Nephron (organoid): ENCODE results near the gene COPS7B.

ENCODE experiments used
- H3K27ac Mint-ChIP-seq, 3 experiments: 2 replicates each; pipeline ENCODE4 v1.8.0; 2020; ENCODE audit warnings: mixed read lengths in 3 of 3, mild to moderate bottlenecking in 2 of 3, moderate library complexity in 1 of 3
- H3K27me3 Mint-ChIP-seq: 2 replicates; pipeline ENCODE4 v1.8.0; 2021; ENCODE audit warnings: low read depth, mild to moderate bottlenecking, moderate library complexity, mixed read lengths
- H3K36me3 Mint-ChIP-seq: 2 replicates; pipeline ENCODE4 v1.8.0; 2020; ENCODE audit warnings: low read depth, mixed read lengths
- H3K4me1 Mint-ChIP-seq: 2 replicates; pipeline ENCODE4 v1.8.0; 2020; ENCODE audit warnings: mixed read lengths
- H3K4me3 Mint-ChIP-seq, 3 experiments: 2 replicates each; pipeline ENCODE4 v1.8.0; 2020; ENCODE audit warnings: mild to moderate bottlenecking in 3 of 3, mixed read lengths in 3 of 3, moderate library complexity in 2 of 3
- H3K9me3 Mint-ChIP-seq: 2 replicates; pipeline ENCODE4 v1.8.0; 2020; ENCODE audit warnings: mixed read lengths
- TF ChIP-seq, protein P1 (sequence below), 3 experiments: fragments of 200-600 bp; sonication (generic); IDR thresholded peaks; one replicate each; pipeline ENCODE4 v1.5.0; 2021; ENCODE audit warnings: antibody characterized with exemption in 3 of 3; ENCODE audit not compliant: unreplicated experiment in 3 of 3

The COPS7B gene

DNA sequence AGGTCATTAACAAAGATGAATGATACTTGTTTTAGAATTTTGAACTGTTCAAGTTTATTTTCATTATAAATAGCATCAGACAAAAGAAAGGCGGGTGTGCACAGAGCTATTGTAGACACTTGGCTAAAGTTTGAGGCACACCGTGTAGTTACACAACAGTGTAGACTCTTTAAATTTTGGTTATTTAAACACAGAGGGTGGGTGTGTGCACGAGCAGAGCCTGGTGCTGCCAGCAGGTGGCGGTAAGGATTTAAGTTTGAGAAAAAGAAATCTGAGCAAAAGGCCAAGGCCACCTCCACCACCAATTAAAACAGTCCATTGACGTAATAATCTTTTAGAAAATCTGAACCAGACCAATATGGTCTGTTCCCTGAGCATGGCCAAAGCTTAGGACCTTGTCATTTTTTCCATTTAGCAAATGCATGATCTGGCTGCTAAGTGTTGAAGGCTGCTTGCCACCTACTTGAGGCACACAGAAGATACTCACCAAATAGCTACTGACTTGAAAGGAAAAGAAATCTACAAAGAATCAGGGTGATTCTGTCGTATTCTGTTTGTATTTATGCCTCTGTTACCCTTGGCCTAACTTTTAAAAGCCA lies 14.3 kb downstream of the COPS7B start:
- H3K9me3 Mint-ChIP-seq: no peaks in the 10 kb centered on the region
- no peak overlapping the region for H3K27ac Mint-ChIP-seq
- H3K27me3 Mint-ChIP-seq: no peaks in the 10 kb centered on the region
- TF ChIP-seq, protein P1, sequence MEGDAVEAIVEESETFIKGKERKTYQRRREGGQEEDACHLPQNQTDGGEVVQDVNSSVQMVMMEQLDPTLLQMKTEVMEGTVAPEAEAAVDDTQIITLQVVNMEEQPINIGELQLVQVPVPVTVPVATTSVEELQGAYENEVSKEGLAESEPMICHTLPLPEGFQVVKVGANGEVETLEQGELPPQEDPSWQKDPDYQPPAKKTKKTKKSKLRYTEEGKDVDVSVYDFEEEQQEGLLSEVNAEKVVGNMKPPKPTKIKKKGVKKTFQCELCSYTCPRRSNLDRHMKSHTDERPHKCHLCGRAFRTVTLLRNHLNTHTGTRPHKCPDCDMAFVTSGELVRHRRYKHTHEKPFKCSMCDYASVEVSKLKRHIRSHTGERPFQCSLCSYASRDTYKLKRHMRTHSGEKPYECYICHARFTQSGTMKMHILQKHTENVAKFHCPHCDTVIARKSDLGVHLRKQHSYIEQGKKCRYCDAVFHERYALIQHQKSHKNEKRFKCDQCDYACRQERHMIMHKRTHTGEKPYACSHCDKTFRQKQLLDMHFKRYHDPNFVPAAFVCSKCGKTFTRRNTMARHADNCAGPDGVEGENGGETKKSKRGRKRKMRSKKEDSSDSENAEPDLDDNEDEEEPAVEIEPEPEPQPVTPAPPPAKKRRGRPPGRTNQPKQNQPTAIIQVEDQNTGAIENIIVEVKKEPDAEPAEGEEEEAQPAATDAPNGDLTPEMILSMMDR (IDR thresholded peaks at IDR 0.05; ENCODE audit: unreplicated experiment in 3 of 3): peak; percentile 47 to 63 (median 54)
- H3K36me3 Mint-ChIP-seq: peaks cover 52% of the 10 kb centered on the region
- H3K4me1 Mint-ChIP-seq: peaks cover 5% of the 10 kb centered on the region
- H3K4me3 Mint-ChIP-seq: no peak overlapping the region

DNA sequence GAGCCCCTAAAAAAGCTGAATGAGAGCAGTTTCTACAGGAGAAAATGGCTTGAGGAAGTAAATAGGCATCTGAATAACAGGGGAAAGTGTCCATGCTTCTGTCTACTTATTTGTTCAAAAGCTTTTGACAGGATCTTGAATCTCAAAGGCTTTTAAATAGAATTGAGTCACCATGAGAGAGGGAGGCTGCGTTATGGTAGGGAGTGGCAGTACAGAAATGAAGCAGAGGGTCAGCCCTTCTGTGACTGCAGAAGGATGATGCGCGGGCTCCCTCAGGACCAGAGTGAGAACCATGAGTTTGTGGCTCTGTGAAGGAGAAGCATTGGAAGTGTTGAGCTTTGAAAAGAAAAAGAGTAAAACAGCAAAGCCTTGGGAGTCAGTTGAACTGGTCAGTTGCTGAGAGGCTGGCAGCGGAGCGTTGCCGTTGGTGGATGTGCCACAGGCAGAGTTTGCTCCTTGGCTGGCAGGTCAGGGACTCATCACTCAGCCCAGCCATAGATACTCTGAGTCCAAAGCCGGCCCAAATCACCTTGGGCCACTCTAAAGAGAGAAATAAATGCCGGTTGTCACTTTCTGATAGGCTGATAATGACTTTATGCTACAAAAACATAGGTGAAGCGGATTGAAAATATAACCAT lies 17.4 kb downstream of the COPS7B start:
- TF ChIP-seq, protein P1 (IDR thresholded peaks at IDR 0.05; ENCODE audit: unreplicated experiment in 3 of 3): no peak
- H3K27ac Mint-ChIP-seq: no peak overlapping the region
- peaks cover 50% of the 10 kb centered on the region for H3K36me3 Mint-ChIP-seq
- H3K4me3 Mint-ChIP-seq: no peak overlapping the region
- H3K4me1 Mint-ChIP-seq: no peaks in the 10 kb centered on the region
- H3K9me3 Mint-ChIP-seq: no peaks in the 10 kb centered on the region
- H3K27me3 Mint-ChIP-seq: no peaks in the 10 kb centered on the region

DNA sequence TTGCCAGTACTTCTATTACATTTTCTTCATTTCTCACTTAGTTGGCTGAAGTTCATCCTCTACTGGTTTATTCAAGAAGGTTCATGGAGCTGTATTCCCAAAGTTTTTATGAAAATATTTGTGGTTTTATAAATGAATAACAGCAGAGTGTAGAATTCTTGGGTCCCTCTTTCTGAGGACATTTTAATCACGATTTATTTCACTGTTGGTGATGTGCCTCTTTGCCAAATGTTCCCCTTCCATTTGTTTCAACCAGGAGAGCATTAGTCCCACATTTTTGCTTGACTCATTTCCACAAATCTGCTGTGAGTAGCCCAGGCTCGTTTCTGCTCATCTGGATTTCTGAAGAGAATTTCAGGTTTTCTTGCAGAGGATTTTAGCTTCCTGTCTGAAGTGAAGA lies 20.8 kb downstream of the COPS7B start:
- H3K27ac Mint-ChIP-seq: no peak overlapping the region
- H3K9me3 Mint-ChIP-seq: no peaks in the 10 kb centered on the region
- TF ChIP-seq, protein P1 (IDR thresholded peaks at IDR 0.05; ENCODE audit: unreplicated experiment in 3 of 3): no peak
- H3K4me3 Mint-ChIP-seq: no peak overlapping the region
- H3K36me3 Mint-ChIP-seq: peaks cover 65% of the 10 kb centered on the region
- H3K4me1 Mint-ChIP-seq: no peaks in the 10 kb centered on the region
- no peaks in the 10 kb centered on the region for H3K27me3 Mint-ChIP-seq

DNA sequence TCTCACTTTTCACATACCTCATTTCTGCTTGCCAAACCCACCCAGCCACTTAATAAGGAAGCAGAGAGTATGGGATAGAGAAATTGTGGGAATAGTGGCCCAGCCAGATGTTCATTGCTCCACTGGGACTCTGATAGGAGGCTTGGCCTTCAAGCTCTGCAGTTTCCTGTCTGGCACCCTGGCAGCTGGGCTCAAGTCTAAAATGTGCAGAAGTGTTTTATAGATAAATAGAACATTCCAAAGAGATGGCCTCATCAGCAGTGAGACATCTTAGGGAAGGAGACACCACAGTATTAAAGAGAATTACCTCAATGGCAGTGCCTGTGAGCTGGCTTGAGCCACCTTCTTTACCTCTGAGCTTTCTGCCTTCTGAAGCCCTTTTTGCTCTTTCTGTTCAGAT lies 24.7 kb downstream of the COPS7B start:
- no peak overlapping the region for H3K27ac Mint-ChIP-seq
- peaks cover 12% of the 10 kb centered on the region for H3K9me3 Mint-ChIP-seq
- no peaks in the 10 kb centered on the region for H3K4me1 Mint-ChIP-seq
- H3K27me3 Mint-ChIP-seq: no peaks in the 10 kb centered on the region
- TF ChIP-seq, protein P1 (IDR thresholded peaks at IDR 0.05; ENCODE audit: unreplicated experiment in 3 of 3): no peak
- H3K4me3 Mint-ChIP-seq: no peak overlapping the region
- peaks cover 83% of the 10 kb centered on the region for H3K36me3 Mint-ChIP-seq

DNA sequence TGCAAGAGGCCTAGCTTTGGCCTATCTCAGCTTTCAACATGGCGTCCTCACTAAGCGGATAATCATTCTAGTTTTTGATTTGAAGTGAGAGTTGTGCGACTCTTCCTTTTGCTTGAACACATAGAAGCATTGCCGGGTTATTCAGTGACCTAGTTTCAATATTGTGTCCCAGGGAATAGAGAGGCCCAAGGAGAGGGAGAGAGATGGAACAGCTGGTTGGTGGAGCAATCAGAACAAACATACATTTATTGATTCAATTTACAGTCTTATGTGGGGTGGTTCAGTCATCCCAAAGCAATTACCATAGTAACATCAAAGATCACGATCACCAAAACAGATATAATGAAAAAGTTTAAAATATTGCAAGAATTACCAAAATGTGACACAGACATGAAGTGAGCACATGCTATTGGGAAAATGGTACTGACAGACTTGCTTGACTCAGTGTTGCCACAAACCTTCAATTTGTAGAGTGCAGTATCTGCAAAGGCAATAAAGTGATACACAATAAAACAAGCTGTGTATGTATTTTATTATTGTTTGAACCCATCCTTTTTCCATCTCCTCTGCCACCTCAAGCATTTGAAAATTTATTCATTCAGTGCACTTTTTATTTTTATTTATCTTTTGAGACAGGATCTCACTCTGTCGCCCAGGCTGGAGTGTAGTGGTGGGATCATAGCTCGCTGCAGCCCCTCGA lies 30.2 kb downstream of the COPS7B start:
- H3K9me3 Mint-ChIP-seq: peaks cover 17% of the 10 kb centered on the region

More for the DNA sequence above, 30.2 kb downstream of the COPS7B start:
- Mint-ChIP-seq H3K27me3 (no peaks in the 10 kb centered on the region), H3K4me3 (no peak overlapping the region), H3K4me1 (no peaks in the 10 kb centered on the region), H3K36me3 (peaks cover 47% of the 10 kb centered on the region), H3K27ac (no peak overlapping the region)
- TF ChIP-seq, protein P1 (IDR thresholded peaks at IDR 0.05; ENCODE audit: unreplicated experiment in 3 of 3): no peak
